Measurements from ENCODE around the gene BLOC1S3.

DNA sequence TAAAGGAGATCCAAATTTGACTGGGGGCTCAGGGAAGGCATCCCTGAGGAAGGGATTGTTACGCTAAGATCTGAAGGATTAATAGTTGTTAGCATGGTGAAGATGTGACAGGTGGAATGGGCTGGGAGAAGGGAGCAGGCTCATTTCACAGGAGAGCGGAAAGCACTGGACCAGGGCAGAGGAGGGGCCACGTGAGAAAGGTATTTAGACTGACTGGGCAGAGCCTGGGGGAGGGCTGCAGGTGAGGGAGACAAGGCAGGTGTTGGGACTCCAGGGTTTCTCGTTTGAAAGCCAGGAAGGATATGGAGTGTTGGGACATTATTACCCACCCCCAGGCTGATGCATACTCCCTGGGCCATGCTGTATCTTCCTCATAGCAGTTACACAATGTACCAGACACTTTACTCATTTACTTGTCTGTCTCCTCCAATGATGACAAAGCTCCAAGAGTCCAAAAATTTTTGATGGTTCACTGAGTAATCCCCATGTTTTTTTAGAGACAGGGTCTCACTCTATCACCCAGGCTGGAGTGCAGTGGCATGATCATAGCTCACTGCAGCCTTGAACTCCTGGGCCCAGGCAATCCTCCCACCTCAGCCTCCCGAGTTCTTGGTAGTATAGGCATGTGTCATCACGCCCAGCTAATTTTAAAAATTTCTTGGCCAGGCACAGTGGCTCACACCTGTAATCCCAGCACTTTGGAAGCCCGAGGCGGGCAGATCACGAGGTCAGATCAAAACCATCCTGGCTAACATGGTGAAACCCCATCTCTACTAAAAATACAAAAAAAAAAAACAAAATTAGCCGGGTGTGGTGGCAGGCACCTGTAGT is 2.9 kb upstream of the BLOC1S3 start:
- TF ChIP-seq TAF1 (IDR thresholded peaks at IDR 0.05; ENCODE audit: borderline replicate concordance, insufficient read depth, low read length) (no peak), SIN3A (IDR thresholded peaks at IDR 0.05; ENCODE audit: borderline replicate concordance, insufficient read depth, low read length) (no peak)
- TF ChIP-seq, protein P1, sequence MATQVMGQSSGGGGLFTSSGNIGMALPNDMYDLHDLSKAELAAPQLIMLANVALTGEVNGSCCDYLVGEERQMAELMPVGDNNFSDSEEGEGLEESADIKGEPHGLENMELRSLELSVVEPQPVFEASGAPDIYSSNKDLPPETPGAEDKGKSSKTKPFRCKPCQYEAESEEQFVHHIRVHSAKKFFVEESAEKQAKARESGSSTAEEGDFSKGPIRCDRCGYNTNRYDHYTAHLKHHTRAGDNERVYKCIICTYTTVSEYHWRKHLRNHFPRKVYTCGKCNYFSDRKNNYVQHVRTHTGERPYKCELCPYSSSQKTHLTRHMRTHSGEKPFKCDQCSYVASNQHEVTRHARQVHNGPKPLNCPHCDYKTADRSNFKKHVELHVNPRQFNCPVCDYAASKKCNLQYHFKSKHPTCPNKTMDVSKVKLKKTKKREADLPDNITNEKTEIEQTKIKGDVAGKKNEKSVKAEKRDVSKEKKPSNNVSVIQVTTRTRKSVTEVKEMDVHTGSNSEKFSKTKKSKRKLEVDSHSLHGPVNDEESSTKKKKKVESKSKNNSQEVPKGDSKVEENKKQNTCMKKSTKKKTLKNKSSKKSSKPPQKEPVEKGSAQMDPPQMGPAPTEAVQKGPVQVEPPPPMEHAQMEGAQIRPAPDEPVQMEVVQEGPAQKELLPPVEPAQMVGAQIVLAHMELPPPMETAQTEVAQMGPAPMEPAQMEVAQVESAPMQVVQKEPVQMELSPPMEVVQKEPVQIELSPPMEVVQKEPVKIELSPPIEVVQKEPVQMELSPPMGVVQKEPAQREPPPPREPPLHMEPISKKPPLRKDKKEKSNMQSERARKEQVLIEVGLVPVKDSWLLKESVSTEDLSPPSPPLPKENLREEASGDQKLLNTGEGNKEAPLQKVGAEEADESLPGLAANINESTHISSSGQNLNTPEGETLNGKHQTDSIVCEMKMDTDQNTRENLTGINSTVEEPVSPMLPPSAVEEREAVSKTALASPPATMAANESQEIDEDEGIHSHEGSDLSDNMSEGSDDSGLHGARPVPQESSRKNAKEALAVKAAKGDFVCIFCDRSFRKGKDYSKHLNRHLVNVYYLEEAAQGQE (IDR thresholded peaks at IDR 0.05; ENCODE audit: insufficient read depth in 1 of 2, low read depth in 2 of 2, low read length in 2 of 2) = no peak
